Femur (tissue), 1 donor: Measurements from ENCODE around the gene TSN.
"Not testable (repeated sequence)": the region's sequence is repeated elsewhere in the genome, so short reads cannot be mapped to it uniquely, and the experiment has no call there.

Experiments
- DNase-seq: peaks from one replicate; pipeline ENCODE4 v3.0.0-alpha.2; 2017

Gene TSN

GRCh38 chr2:121804340-121804739, 48.9 kb downstream of the TSN start:
- peak; percentile 49 for DNase-seq

GRCh38 chr2:121804997-121805765, 49.7 kb downstream of the TSN start:
- no peak for DNase-seq

GRCh38 chr2:121805766-121806143, 50.3 kb downstream of the TSN start:
- DNase-seq = no peak

GRCh38 chr2:121807771-121808170, 52.3 kb downstream of the TSN start:
- DNase-seq = not testable (repeated sequence)

GRCh38 chr2:121809607-121810006, 54.2 kb downstream of the TSN start:
- DNase-seq = no peak

GRCh38 chr2:121810959-121811853, 55.8 kb downstream of the TSN start:
- DNase-seq = peak; percentile 83

- not testable (repeated sequence) for DNase-seq
These were observed 57.6 kb downstream of the TSN start for GRCh38 chr2:121813083-121813482.

GRCh38 chr2:121815216-121815615, 59.8 kb downstream of the TSN start:
- DNase-seq = no peak

GRCh38 chr2:121816797-121817196, 61.3 kb downstream of the TSN start:
- no peak for DNase-seq

- DNase-seq = not testable (repeated sequence)
These were observed 61.9 kb downstream of the TSN start for GRCh38 chr2:121817304-121817703.
